WTC11 (cell line): ENCODE data around the gene S1PR2. TPM values are rescaled to one million over a fixed set of nuclear protein-coding genes. Genes with fewer than 3 reads are reported as not detected.
A peak's percentile ranks its signal among the peaks of the same experiment; 100 is the strongest.

Experiments
- ATF1 ChIP-seq: sonication (generic); formaldehyde crosslinking; IDR thresholded peaks from 2 replicates; pipeline ENCODE4 v1.8.1; 2023; ENCODE audit warnings: mild to moderate bottlenecking, moderate library complexity, missing genetic modification reagents
- CBFB ChIP-seq: sonication (generic); formaldehyde crosslinking; IDR thresholded peaks from 2 replicates; pipeline ENCODE4 v1.8.1; 2022; ENCODE audit warnings: mild to moderate bottlenecking, low read depth, missing genetic modification reagents
- CREB1 ChIP-seq: sonication (generic); formaldehyde crosslinking; IDR thresholded peaks from 2 replicates; pipeline ENCODE4 v1.8.0; 2023; ENCODE audit warnings: mild to moderate bottlenecking, missing genetic modification reagents
- CREM ChIP-seq: sonication (generic); formaldehyde crosslinking; IDR thresholded peaks from 2 replicates; pipeline ENCODE4 v1.8.1; 2022; ENCODE audit warnings: mild to moderate bottlenecking, missing genetic modification reagents, moderate library complexity
- ESRRA ChIP-seq: sonication (generic); formaldehyde crosslinking; IDR thresholded peaks from 2 replicates; pipeline ENCODE4 v1.8.1; 2022; ENCODE audit warnings: mild to moderate bottlenecking, missing genetic modification reagents, borderline replicate concordance
- ETV6 ChIP-seq: sonication (generic); formaldehyde crosslinking; IDR thresholded peaks from 2 replicates; pipeline ENCODE4 v1.8.1; 2022; ENCODE audit warnings: mild to moderate bottlenecking, missing genetic modification reagents
- JUN ChIP-seq: sonication (generic); formaldehyde crosslinking; IDR thresholded peaks from 2 replicates; pipeline ENCODE4 v1.8.0; 2023; ENCODE audit warnings: mild to moderate bottlenecking, missing genetic modification reagents
- KAT7 ChIP-seq: sonication (generic); formaldehyde crosslinking; IDR thresholded peaks from 2 replicates; pipeline ENCODE4 v1.8.1; 2023; ENCODE audit warnings: missing genetic modification reagents, mild to moderate bottlenecking, borderline replicate concordance
- MXD4 ChIP-seq: fragments of 250-450 bp; sonication (Bioruptor Pico); IDR thresholded peaks from 2 replicates; pipeline ENCODE4 v1.8.0; 2021; ENCODE audit warnings: mild to moderate bottlenecking, moderate library complexity, borderline replicate concordance
- MYBL2 ChIP-seq: sonication (generic); formaldehyde crosslinking; IDR thresholded peaks from 2 replicates; pipeline ENCODE4 v1.8.1; 2023; ENCODE audit warnings: mild to moderate bottlenecking, moderate library complexity, missing genetic modification reagents
- RELA ChIP-seq: sonication (generic); formaldehyde crosslinking; IDR thresholded peaks from 2 replicates; pipeline ENCODE4 v1.8.1; 2022; ENCODE audit warnings: missing genetic modification reagents, mild to moderate bottlenecking, borderline replicate concordance
- SP1 ChIP-seq: sonication (generic); formaldehyde crosslinking; conservative IDR thresholded peaks from 2 replicates; pipeline ENCODE4 v1.8.1; 2022; ENCODE audit warnings: missing genetic modification reagents
- TEAD1 ChIP-seq: sonication (generic); formaldehyde crosslinking; IDR thresholded peaks from 2 replicates; pipeline ENCODE4 v1.8.0; 2022; ENCODE audit warnings: mild to moderate bottlenecking, missing genetic modification reagents
- ZNF232 ChIP-seq: sonication (generic); formaldehyde crosslinking; IDR thresholded peaks from 2 replicates; pipeline ENCODE4 v1.8.0; 2022; ENCODE audit warnings: mild to moderate bottlenecking, missing genetic modification reagents
- ZNF317 ChIP-seq: sonication (generic); formaldehyde crosslinking; IDR thresholded peaks from 2 replicates; pipeline ENCODE4 v1.8.1; 2023; ENCODE audit warnings: low read depth, mild to moderate bottlenecking, moderate library complexity, missing genetic modification reagents, borderline replicate concordance
- total RNA-seq: library from RNA; stranded (reverse); gene quantifications from 3 replicates; pipeline ENCODE4 v1.2.3, GENCODE V29; 2021
- TF ChIP-seq, protein P1 (sequence below): sonication (generic); formaldehyde crosslinking; IDR thresholded peaks from 2 replicates; pipeline ENCODE4 v1.8.1; 2022; ENCODE audit warnings: low read depth, mild to moderate bottlenecking, moderate library complexity, missing genetic modification reagents, borderline replicate concordance
- TF ChIP-seq, protein P2 (sequence below): sonication (generic); formaldehyde crosslinking; IDR thresholded peaks from 2 replicates; pipeline ENCODE4 v1.8.1; 2022; ENCODE audit warnings: missing genetic modification reagents, borderline replicate concordance
- TF ChIP-seq, protein P3 (sequence below): sonication (generic); formaldehyde crosslinking; conservative IDR thresholded peaks from 2 replicates; pipeline ENCODE4 v1.8.1; 2023; ENCODE audit warnings: mild to moderate bottlenecking, low read depth, missing genetic modification reagents, moderate library complexity
- TF ChIP-seq, protein P4 (sequence below): sonication (generic); formaldehyde crosslinking; IDR thresholded peaks from 2 replicates; pipeline ENCODE4 v1.8.0; 2022; ENCODE audit warnings: mild to moderate bottlenecking, missing genetic modification reagents
- TF ChIP-seq, protein P5 (sequence below): sonication (generic); formaldehyde crosslinking; IDR thresholded peaks from 2 replicates; pipeline ENCODE4 v1.8.0; 2023; ENCODE audit warnings: missing genetic modification reagents, mild to moderate bottlenecking, borderline replicate concordance
- TF ChIP-seq, protein P6 (sequence below): sonication (generic); formaldehyde crosslinking; IDR thresholded peaks from 2 replicates; pipeline ENCODE4 v1.8.1; 2023; ENCODE audit warnings: mild to moderate bottlenecking, moderate library complexity, missing genetic modification reagents
- TF ChIP-seq, protein P7 (sequence below): fragments of 250-450 bp; sonication (Bioruptor Pico); conservative IDR thresholded peaks from 2 replicates; pipeline ENCODE4 v1.9.0; 2021; ENCODE audit warnings: mild to moderate bottlenecking

The S1PR2 gene
- total RNA-seq, 1 experiment from 2014 or later: 13.2 TPM

DNA sequence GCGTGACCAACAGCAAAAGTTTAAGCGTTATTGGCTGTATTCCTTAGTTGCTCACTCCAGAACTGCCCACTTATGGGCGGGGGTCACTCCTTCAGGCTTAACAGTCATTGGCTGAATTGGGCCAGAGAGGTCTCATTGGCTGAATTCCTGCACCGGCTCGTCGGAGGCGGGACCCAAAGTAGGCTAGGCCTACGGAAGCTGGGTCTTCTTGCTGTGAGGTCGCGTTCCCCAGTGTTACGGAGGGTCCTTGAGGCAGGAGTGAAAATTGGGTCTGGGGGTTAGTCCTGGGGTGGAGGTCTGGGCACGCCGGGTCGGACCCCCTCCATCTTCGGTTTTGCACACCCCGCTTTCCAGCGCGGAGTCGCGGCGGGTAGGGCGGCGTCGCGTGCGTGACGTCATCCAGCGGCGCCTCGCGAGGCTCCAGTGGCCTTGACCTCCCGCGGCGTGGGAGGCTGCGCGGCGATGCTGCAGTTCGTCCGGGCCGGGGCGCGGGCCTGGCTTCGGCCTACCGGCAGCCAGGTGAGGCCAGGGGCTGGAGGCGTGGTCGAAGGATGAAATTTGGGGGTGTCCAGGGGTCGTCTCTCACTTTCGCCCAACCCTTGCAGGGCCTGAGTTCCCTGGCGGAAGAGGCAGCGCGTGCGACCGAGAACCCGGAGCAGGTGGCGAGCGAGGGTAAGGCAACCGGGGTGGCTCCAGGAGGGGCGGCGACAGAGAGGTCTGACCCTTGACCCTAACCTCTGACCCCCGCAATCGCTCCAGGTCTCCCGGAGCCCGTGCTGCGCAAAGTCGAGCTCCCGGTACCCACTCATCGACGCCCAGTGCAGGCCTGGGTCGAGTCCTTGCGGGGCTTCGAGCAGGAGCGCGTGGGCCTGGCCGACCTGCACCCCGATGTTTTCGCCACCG lies 20.9 kb upstream of the S1PR2 start, which contains the start of gene MRPL4 (continued):
- TF ChIP-seq, protein P1, sequence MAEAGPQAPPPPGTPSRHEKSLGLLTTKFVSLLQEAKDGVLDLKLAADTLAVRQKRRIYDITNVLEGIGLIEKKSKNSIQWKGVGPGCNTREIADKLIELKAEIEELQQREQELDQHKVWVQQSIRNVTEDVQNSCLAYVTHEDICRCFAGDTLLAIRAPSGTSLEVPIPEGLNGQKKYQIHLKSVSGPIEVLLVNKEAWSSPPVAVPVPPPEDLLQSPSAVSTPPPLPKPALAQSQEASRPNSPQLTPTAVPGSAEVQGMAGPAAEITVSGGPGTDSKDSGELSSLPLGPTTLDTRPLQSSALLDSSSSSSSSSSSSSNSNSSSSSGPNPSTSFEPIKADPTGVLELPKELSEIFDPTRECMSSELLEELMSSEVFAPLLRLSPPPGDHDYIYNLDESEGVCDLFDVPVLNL (CRISPR knock-in tag): no peak
- TF ChIP-seq ESRRA (CRISPR knock-in tag) (peak; percentile 89; the same call in 1 of the 2 replicates), JUN (CRISPR knock-in tag) (no peak), ETV6 (CRISPR knock-in tag) (peak; percentile 77; the same call in 1 of the 2 replicates), CREB1 (CRISPR knock-in tag) (peak; percentile 81), SP1 (CRISPR knock-in tag) (peak; percentile 94), ZNF317 (CRISPR knock-in tag) (no peak), MXD4 (no peak), TEAD1 (CRISPR knock-in tag) (peak; percentile 62; the same call in 1 of the 2 replicates), ZNF232 (CRISPR knock-in tag) (0 out of 2 replicates have a peak, but pooled peaks have one; percentile 30), CBFB (no peak), MYBL2 (CRISPR knock-in tag) (peak; percentile 93), RELA (CRISPR knock-in tag) (no peak), ATF1 (CRISPR knock-in tag) (peak; percentile 96; the same call in 1 of the 2 replicates), KAT7 (CRISPR knock-in tag) (peak; percentile 87; the same call in 1 of the 2 replicates), CREM (CRISPR knock-in tag) (peak; percentile 100)
- TF ChIP-seq, protein P2, sequence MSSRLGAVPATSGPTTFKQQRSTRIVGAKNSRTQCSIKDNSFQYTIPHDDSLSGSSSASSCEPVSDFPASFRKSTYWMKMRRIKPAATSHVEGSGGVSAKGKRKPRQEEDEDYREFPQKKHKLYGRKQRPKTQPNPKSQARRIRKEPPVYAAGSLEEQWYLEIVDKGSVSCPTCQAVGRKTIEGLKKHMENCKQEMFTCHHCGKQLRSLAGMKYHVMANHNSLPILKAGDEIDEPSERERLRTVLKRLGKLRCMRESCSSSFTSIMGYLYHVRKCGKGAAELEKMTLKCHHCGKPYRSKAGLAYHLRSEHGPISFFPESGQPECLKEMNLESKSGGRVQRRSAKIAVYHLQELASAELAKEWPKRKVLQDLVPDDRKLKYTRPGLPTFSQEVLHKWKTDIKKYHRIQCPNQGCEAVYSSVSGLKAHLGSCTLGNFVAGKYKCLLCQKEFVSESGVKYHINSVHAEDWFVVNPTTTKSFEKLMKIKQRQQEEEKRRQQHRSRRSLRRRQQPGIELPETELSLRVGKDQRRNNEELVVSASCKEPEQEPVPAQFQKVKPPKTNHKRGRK (CRISPR knock-in tag): no peak
- TF ChIP-seq, protein P3, sequence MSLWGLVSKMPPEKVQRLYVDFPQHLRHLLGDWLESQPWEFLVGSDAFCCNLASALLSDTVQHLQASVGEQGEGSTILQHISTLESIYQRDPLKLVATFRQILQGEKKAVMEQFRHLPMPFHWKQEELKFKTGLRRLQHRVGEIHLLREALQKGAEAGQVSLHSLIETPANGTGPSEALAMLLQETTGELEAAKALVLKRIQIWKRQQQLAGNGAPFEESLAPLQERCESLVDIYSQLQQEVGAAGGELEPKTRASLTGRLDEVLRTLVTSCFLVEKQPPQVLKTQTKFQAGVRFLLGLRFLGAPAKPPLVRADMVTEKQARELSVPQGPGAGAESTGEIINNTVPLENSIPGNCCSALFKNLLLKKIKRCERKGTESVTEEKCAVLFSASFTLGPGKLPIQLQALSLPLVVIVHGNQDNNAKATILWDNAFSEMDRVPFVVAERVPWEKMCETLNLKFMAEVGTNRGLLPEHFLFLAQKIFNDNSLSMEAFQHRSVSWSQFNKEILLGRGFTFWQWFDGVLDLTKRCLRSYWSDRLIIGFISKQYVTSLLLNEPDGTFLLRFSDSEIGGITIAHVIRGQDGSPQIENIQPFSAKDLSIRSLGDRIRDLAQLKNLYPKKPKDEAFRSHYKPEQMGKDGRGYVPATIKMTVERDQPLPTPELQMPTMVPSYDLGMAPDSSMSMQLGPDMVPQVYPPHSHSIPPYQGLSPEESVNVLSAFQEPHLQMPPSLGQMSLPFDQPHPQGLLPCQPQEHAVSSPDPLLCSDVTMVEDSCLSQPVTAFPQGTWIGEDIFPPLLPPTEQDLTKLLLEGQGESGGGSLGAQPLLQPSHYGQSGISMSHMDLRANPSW (CRISPR knock-in tag): no peak
- TF ChIP-seq, protein P4, sequence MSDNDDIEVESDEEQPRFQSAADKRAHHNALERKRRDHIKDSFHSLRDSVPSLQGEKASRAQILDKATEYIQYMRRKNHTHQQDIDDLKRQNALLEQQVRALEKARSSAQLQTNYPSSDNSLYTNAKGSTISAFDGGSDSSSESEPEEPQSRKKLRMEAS (CRISPR knock-in tag): peak; percentile 91
- TF ChIP-seq, protein P5, sequence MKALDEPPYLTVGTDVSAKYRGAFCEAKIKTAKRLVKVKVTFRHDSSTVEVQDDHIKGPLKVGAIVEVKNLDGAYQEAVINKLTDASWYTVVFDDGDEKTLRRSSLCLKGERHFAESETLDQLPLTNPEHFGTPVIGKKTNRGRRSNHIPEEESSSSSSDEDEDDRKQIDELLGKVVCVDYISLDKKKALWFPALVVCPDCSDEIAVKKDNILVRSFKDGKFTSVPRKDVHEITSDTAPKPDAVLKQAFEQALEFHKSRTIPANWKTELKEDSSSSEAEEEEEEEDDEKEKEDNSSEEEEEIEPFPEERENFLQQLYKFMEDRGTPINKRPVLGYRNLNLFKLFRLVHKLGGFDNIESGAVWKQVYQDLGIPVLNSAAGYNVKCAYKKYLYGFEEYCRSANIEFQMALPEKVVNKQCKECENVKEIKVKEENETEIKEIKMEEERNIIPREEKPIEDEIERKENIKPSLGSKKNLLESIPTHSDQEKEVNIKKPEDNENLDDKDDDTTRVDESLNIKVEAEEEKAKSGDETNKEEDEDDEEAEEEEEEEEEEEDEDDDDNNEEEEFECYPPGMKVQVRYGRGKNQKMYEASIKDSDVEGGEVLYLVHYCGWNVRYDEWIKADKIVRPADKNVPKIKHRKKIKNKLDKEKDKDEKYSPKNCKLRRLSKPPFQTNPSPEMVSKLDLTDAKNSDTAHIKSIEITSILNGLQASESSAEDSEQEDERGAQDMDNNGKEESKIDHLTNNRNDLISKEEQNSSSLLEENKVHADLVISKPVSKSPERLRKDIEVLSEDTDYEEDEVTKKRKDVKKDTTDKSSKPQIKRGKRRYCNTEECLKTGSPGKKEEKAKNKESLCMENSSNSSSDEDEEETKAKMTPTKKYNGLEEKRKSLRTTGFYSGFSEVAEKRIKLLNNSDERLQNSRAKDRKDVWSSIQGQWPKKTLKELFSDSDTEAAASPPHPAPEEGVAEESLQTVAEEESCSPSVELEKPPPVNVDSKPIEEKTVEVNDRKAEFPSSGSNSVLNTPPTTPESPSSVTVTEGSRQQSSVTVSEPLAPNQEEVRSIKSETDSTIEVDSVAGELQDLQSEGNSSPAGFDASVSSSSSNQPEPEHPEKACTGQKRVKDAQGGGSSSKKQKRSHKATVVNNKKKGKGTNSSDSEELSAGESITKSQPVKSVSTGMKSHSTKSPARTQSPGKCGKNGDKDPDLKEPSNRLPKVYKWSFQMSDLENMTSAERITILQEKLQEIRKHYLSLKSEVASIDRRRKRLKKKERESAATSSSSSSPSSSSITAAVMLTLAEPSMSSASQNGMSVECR: 0 out of 2 replicates have a peak, but pooled peaks have one; percentile 80
- TF ChIP-seq, protein P6, sequence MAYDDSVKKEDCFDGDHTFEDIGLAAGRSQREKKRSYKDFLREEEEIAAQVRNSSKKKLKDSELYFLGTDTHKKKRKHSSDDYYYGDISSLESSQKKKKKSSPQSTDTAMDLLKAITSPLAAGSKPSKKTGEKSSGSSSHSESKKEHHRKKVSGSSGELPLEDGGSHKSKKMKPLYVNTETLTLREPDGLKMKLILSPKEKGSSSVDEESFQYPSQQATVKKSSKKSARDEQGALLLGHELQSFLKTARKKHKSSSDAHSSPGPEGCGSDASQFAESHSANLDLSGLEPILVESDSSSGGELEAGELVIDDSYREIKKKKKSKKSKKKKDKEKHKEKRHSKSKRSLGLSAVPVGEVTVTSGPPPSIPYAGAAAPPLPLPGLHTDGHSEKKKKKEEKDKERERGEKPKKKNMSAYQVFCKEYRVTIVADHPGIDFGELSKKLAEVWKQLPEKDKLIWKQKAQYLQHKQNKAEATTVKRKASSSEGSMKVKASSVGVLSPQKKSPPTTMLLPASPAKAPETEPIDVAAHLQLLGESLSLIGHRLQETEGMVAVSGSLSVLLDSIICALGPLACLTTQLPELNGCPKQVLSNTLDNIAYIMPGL (CRISPR knock-in tag): peak; percentile 98
- TF ChIP-seq, protein P7, sequence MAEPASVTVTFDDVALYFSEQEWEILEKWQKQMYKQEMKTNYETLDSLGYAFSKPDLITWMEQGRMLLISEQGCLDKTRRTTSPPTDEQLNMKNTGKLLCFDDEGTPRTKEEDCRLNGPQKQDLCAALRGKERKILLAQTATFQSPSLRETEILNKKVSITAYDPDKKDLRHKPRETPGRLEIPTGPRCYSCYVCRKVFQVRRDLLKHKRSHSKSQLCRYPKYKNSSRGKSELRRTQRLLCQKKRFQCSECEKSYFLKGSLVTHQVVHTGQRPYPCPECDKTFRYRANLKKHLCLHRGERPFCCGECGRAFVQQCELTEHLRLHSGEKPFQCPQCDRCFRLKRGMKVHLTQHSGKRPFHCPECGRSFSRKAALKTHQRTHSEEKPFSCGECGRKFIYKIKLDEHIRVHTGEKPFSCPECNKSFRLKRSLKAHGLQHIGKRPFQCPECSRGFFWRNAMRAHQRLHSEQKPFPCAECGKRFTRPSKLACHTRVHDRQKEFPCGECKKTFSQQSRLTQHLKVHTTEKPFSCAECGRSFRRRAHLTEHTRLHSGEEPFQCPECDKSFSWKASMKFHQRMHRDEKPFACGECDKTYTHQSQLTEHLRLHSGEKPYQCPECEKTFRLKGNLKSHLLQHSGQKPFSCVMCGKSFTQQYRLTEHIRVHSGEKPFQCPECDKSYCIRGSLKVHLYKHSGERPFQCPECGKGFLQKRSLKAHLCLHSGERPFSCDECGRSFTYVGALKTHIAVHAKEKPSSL: no peak
